SJCRH30 (cell line): ENCODE measurements around the gene BRF1. TPM values are rescaled to one million over a fixed set of nuclear protein-coding genes. Genes with fewer than 3 reads are reported as not detected.

Experiments
- DNase-seq, 2 experiments: peaks; one replicate each; pipeline ENCODE4 v3.0.0-alpha.2; 2015 to 2020
- H3K27ac ChIP-seq: fragments of 250-450 bp; sonication (Bioruptor Pico); 2 replicates; pipeline ENCODE4 v1.5.1; 2020; ENCODE audit warnings: mild to moderate bottlenecking, moderate library complexity
- H3K27me3 ChIP-seq: fragments of 250-450 bp; sonication (Bioruptor Pico); 2 replicates; pipeline ENCODE4 v1.5.1; 2020; ENCODE audit warnings: mild to moderate bottlenecking, moderate library complexity
- H3K36me3 ChIP-seq: fragments of 250-450 bp; sonication (Bioruptor Pico); 2 replicates; pipeline ENCODE4 v1.5.1; 2020; ENCODE audit warnings: mild to moderate bottlenecking, moderate library complexity
- H3K4me1 ChIP-seq: fragments of 250-450 bp; sonication (Bioruptor Pico); 2 replicates; pipeline ENCODE4 v1.5.1; 2020; ENCODE audit warnings: mild to moderate bottlenecking, moderate library complexity
- H3K4me3 ChIP-seq: fragments of 250-450 bp; sonication (Bioruptor Pico); 2 replicates; pipeline ENCODE4 v1.5.1; 2020; ENCODE audit warnings: mild to moderate bottlenecking, moderate library complexity
- H3K9me3 ChIP-seq: fragments of 250-450 bp; sonication (Bioruptor Pico); replicated peaks from 2 replicates; pipeline ENCODE4 v1.5.1; 2020; ENCODE audit warnings: mild to moderate bottlenecking, moderate library complexity
- total RNA-seq: library from RNA; depleted of rRNA; stranded (reverse); fragments of >200 nt; shearing (Covaris generic); gene quantifications from 2 replicates; pipeline ENCODE4 v1.2.3, GENCODE V29; 2014

The BRF1 gene
- total RNA-seq, 1 experiment from 2014 or later: 31.4 TPM

GRCh38 chr14:105168093-105168420 lies 132.7 kb downstream of the BRF1 start:
- no peak for DNase-seq
- peaks cover 37% of the 10 kb centered on the region for H3K4me1 ChIP-seq
- peak overlapping the region; percentile 60 for H3K4me3 ChIP-seq

GRCh38 chr14:105167303-105168092 lies 133.3 kb downstream of the BRF1 start:
- no peaks in the 10 kb centered on the region for H3K27me3 ChIP-seq
- peaks cover 37% of the 10 kb centered on the region for H3K4me1 ChIP-seq
- no peaks in the 10 kb centered on the region for H3K36me3 ChIP-seq
- H3K9me3 ChIP-seq: no peaks in the 10 kb centered on the region
- peak overlapping the region; percentile 60 for H3K4me3 ChIP-seq
- H3K27ac ChIP-seq: no peak overlapping the region
- DNase-seq: no peak

More at GRCh38 chr14:105168093-105168420, 132.7 kb downstream of the BRF1 start:
- no peaks in the 10 kb centered on the region for H3K9me3 ChIP-seq
- no peak overlapping the region for H3K27ac ChIP-seq
- H3K36me3 ChIP-seq: no peaks in the 10 kb centered on the region
- no peaks in the 10 kb centered on the region for H3K27me3 ChIP-seq

GRCh38 chr14:105166571-105167302 lies 134.1 kb downstream of the BRF1 start:
- Histone ChIP-seq H3K4me1 (peaks cover 35% of the 10 kb centered on the region), H3K27ac (no peak overlapping the region), H3K27me3 (no peaks in the 10 kb centered on the region), H3K9me3 (no peaks in the 10 kb centered on the region), H3K36me3 (no peaks in the 10 kb centered on the region), H3K4me3 (no peak overlapping the region)
- DNase-seq: no peak

GRCh38 chr14:105165761-105166485 lies 134.9 kb downstream of the BRF1 start:
- Histone ChIP-seq H3K4me1 (peaks cover 27% of the 10 kb centered on the region), H3K4me3 (no peak overlapping the region), H3K9me3 (no peaks in the 10 kb centered on the region), H3K27ac (no peak overlapping the region; the same call in 1 of the 2 replicates), H3K36me3 (no peaks in the 10 kb centered on the region), H3K27me3 (no peaks in the 10 kb centered on the region)
- no peak for DNase-seq

GRCh38 chr14:105165134-105165704 lies 135.6 kb downstream of the BRF1 start:
- H3K4me1 ChIP-seq: peaks cover 20% of the 10 kb centered on the region
- no peak overlapping the region for H3K4me3 ChIP-seq
- peak; percentile 52 to 62 for DNase-seq
- no peaks in the 10 kb centered on the region for H3K36me3 ChIP-seq
- no peaks in the 10 kb centered on the region for H3K9me3 ChIP-seq
- no peaks in the 10 kb centered on the region for H3K27me3 ChIP-seq
- no peak overlapping the region; the same call in 1 of the 2 replicates for H3K27ac ChIP-seq

- no peak for DNase-seq
- Histone ChIP-seq H3K27me3 (no peaks in the 10 kb centered on the region), H3K4me3 (no peak overlapping the region), H3K27ac (no peak overlapping the region), H3K4me1 (peaks cover 13% of the 10 kb centered on the region), H3K36me3 (no peaks in the 10 kb centered on the region), H3K9me3 (no peaks in the 10 kb centered on the region)
These were observed 137.6 kb downstream of the BRF1 start for GRCh38 chr14:105163040-105163742.

GRCh38 chr14:105162669-105162979 lies 138.2 kb downstream of the BRF1 start:
- peaks cover 13% of the 10 kb centered on the region for H3K4me1 ChIP-seq
- H3K27ac ChIP-seq: no peak overlapping the region
- no peaks in the 10 kb centered on the region for H3K9me3 ChIP-seq
- no peak overlapping the region for H3K4me3 ChIP-seq
- H3K27me3 ChIP-seq: no peaks in the 10 kb centered on the region
- DNase-seq: no peak
- no peaks in the 10 kb centered on the region for H3K36me3 ChIP-seq

- H3K9me3 ChIP-seq: no peaks in the 10 kb centered on the region
- no peak overlapping the region for H3K27ac ChIP-seq
- peaks cover 13% of the 10 kb centered on the region for H3K4me1 ChIP-seq
- DNase-seq: peak in 1 of 2 experiments; percentile 41
- no peaks in the 10 kb centered on the region for H3K36me3 ChIP-seq
- H3K27me3 ChIP-seq: no peaks in the 10 kb centered on the region
- no peak overlapping the region for H3K4me3 ChIP-seq
These were observed 138.7 kb downstream of the BRF1 start for GRCh38 chr14:105161964-105162668.

- Histone ChIP-seq H3K36me3 (no peaks in the 10 kb centered on the region), H3K9me3 (no peaks in the 10 kb centered on the region), H3K4me1 (peaks cover 13% of the 10 kb centered on the region), H3K27me3 (no peaks in the 10 kb centered on the region), H3K4me3 (no peak overlapping the region), H3K27ac (no peak overlapping the region)
- no peak for DNase-seq
These were observed 139.5 kb downstream of the BRF1 start for GRCh38 chr14:105161309-105161708.

GRCh38 chr14:105160776-105161175 lies 140.0 kb downstream of the BRF1 start:
- no peaks in the 10 kb centered on the region for H3K27me3 ChIP-seq
- no peak overlapping the region for H3K4me3 ChIP-seq
- DNase-seq: no peak
- H3K9me3 ChIP-seq: no peaks in the 10 kb centered on the region
- no peaks in the 10 kb centered on the region; the same call in 1 of the 2 replicates for H3K36me3 ChIP-seq
- peaks cover 7% of the 10 kb centered on the region for H3K4me1 ChIP-seq
- no peak overlapping the region for H3K27ac ChIP-seq

- no peaks in the 10 kb centered on the region for H3K9me3 ChIP-seq
- peaks cover 3% of the 10 kb centered on the region; the same call in 1 of the 2 replicates for H3K4me1 ChIP-seq
These were observed 141.5 kb downstream of the BRF1 start for GRCh38 chr14:105159344-105159743.

More at GRCh38 chr14:105159344-105159743, 141.5 kb downstream of the BRF1 start:
- H3K4me3 ChIP-seq: no peak overlapping the region
- no peak for DNase-seq
- no peaks in the 10 kb centered on the region; the same call in 1 of the 2 replicates for H3K36me3 ChIP-seq
- H3K27me3 ChIP-seq: no peaks in the 10 kb centered on the region
- H3K27ac ChIP-seq: no peak overlapping the region
